NCI-H69 (cell line): ENCODE results near the gene FRMD8.
A peak's percentile ranks its signal among the peaks of the same experiment; 100 is the strongest.

ENCODE experiments used
- DNase-seq: peaks from one replicate; lab custom pipeline; 2025; lab: John Stamatoyannopoulos, UW

FRMD8 gene

GRCh38 chr11:65414776-65415498 lies 28.5 kb downstream of the FRMD8 start:
- no peak for DNase-seq

GRCh38 chr11:65415499-65416340 lies 29.3 kb downstream of the FRMD8 start:
- DNase-seq: peak; percentile 73

- peak; percentile 91 for DNase-seq
These were observed 29.9 kb downstream of the FRMD8 start for GRCh38 chr11:65416341-65416824.

- DNase-seq: peak; percentile 82
These were observed 30.6 kb downstream of the FRMD8 start for GRCh38 chr11:65416841-65417701.

GRCh38 chr11:65417702-65418430 lies 31.4 kb downstream of the FRMD8 start:
- DNase-seq: no peak

- peak; percentile 81 for DNase-seq
These were observed 31.9 kb downstream of the FRMD8 start for GRCh38 chr11:65418431-65418680.

GRCh38 chr11:65418681-65419459 lies 32.4 kb downstream of the FRMD8 start:
- DNase-seq: peak; percentile 99

GRCh38 chr11:65419460-65419771 lies 33.0 kb downstream of the FRMD8 start:
- DNase-seq: no peak

GRCh38 chr11:65419772-65420481 lies 33.5 kb downstream of the FRMD8 start:
- DNase-seq: peak; percentile 88

- DNase-seq: no peak
These were observed 34.1 kb downstream of the FRMD8 start for GRCh38 chr11:65420506-65420905.

GRCh38 chr11:65420979-65421793 lies 34.7 kb downstream of the FRMD8 start:
- peak; percentile 98 for DNase-seq

- DNase-seq: peak; percentile 98
These were observed 35.6 kb downstream of the FRMD8 start for GRCh38 chr11:65421794-65422632.

GRCh38 chr11:65422633-65423515 lies 36.4 kb downstream of the FRMD8 start, which contains the start of gene NEAT1:
Gene NEAT1, plus strand, starts transcription at chr11:65422798.
- DNase-seq: peak; percentile 83

- DNase-seq: peak; percentile 38
These were observed 37.2 kb downstream of the FRMD8 start for GRCh38 chr11:65423516-65424204.

- peak; percentile 36 for DNase-seq
These were observed 38.0 kb downstream of the FRMD8 start for GRCh38 chr11:65424205-65425104.
